ENCODE measurements around the gene NR2F6.
A peak's percentile ranks its signal among the peaks of the same experiment; 100 is the strongest.
"Not testable (repeated sequence)": the region's sequence is repeated elsewhere in the genome, so short reads cannot be mapped to it uniquely, and the experiment has no call there.

NR2F6 gene

DNA sequence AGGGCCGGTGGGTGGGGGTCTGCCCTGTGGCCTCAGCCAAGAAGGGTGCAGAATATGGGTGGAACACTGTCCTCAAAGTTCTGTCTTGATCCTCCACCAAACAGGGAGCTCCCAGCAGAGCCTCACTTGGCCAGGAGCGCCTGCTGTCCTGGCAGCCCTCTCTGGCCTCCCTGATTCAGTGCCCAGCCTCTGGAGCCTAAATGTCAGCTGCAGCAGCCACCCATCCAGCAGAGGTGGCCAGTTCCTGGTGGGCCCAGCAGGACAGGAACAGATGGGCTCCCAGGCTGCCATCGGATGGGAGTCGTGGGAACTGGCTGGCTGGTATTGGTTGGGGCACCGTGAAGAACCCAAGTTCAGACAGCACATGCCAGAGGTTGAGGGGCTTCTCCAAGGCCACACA, 32.4 kb downstream of the NR2F6 start:
- no peak for DNase-seq (ENCODE audit: low read depth in 2 of 3, low spot score in 1 of 3)

DNA sequence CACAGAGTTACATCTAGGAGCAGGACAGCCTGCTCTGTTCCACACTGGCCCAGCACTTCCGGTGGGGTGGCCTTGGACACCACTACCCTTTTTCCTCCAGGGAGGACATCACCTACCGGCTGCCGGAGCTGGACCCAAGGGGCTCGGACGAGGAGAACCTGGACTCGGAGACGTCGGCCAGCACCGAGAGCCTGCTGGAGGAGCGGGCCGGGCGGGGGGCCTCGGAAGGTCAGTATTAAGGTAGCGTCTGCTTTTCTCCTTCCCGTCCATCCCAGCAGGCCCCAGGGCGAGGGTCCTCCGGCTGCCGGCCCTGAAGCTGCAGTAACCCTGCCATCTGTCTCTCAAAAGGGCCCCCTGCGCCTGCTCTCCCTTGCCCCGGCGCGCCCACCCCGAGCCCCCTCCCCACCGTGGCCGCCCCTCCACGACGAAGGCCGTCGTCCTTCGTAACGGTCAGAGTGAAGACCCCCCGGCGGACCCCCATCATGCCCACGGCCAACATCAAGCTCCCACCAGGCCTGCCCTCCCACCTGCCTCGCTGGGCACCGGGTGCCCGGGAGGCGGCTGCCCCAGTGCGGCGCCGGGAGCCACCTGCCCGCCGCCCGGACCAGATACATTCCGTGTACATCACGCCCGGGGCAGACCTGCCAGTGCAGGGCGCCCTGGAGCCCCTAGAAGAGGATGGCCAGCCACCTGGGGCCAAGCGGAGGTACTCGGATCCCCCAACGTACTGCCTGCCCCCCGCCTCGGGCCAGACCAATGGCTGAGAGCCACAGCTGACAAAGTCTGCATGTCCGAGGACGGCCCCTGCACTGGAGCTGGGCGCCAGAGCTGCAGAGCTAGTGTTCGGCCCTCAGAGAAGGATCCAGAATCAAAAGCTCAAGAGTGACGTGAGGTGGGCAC, 33.9 kb downstream of the NR2F6 start:
- DNase-seq (ENCODE audit: low read depth in 2 of 3, low spot score in 1 of 3), result no peak

DNA sequence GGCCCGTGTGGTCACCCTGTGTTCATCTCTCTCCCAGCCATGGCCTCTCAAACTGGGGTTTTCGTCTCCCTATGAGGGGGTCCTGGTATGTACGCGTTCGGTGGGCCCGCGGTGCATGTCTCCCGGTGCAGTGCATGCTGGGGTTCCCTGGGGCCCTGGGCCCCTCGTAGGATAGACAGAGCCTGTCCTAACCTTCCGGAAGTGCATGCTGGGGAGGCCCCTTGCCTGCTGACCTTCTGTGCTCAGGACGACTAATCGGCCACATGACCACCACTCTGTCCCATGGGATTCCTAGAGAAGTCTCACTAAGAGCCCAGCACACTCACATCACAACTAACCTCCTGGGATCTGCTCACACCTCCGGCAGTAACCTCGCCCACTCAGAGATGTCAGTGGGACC, 35.4 kb downstream of the NR2F6 start:
- no peak for DNase-seq (ENCODE audit: low read depth in 2 of 3, low spot score in 1 of 3)

DNA sequence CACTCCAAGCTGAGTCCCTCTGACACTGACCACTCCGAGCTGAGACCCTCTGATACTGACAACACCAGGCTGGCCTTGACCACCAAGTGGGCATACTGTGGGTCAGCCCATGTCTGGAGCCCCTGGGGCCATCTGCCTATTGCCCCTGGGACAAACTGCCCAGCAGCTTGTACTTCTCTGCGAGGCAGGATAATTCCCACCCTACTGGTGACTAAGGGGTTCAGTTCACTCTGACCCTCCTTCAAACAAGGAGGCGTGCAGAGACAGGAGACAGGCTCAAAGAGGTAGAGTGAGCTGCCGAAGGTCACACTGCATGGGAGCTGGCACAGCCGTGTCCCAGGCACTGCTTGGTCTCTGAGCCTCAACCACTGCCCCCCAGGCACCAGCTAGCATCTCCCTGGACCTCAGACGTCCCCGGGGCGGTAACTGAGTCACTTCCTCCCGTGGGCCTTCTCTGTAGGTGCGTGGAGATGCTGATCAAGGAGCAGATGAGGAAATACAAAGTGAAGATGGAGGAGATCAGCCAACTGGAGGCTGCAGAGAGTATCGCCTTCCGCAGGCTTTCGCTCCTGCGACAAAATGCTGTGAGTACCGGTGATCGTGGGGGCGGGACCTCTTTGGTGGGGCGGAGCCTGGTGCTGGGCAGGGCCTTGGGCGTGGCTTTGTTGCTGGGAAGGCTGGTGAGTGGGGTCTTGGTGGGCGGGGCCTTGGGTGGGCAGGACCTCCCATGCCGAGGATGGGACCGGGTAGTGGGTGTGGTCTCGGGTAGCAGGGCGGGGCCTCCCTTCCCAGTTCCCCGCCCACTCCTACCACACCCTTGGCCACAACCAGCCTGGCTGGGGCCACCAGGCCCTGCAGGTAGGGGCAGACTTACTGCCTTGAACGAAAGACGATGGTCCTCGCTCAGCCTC, 36.3 kb downstream of the NR2F6 start:
- peak; percentile 41 to 52 (median 43) for DNase-seq (ENCODE audit: low read depth in 2 of 3, low spot score in 1 of 3)

DNA sequence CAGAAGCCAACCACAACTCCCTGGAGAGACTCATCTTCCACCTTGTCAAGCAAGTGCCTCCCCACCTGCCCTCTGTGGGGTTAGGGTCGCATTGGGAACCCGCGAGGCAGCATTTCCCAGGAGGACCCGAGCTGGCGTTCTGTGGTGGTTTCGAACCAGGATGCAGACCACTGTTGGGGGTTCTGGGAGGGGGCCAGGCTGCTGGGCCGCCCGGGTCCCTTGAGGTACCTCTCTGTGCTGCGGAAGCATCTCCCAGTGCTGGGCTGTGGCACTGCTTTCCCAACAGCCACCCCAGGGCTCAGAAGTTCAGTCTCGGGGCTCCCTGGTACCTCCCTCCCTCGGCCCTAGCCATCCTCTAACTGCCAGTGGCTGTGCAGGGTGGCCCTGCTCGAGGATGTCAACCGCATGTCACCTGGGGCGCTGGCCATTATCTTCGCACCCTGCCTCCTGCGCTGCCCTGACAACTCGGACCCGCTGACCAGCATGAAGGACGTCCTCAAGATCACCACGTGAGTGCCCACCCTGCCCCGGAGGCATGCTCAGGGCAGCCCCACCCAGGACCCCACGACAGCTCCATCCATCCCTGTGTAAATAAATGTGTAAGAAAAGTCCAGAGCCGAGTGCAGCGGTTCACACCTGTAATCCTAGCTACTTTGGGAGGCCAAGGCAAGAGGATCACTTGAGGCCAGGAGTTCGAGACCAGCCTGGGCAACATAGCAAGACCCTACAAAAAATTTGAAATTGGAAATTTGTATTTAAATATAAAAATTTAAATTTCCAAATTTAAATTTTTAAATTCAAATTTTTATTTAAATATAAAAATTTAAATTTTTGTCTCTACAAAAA, 38.8 kb downstream of the NR2F6 start:
- DNase-seq (ENCODE audit: low read depth in 2 of 3, low spot score in 1 of 3), result no peak

DNA sequence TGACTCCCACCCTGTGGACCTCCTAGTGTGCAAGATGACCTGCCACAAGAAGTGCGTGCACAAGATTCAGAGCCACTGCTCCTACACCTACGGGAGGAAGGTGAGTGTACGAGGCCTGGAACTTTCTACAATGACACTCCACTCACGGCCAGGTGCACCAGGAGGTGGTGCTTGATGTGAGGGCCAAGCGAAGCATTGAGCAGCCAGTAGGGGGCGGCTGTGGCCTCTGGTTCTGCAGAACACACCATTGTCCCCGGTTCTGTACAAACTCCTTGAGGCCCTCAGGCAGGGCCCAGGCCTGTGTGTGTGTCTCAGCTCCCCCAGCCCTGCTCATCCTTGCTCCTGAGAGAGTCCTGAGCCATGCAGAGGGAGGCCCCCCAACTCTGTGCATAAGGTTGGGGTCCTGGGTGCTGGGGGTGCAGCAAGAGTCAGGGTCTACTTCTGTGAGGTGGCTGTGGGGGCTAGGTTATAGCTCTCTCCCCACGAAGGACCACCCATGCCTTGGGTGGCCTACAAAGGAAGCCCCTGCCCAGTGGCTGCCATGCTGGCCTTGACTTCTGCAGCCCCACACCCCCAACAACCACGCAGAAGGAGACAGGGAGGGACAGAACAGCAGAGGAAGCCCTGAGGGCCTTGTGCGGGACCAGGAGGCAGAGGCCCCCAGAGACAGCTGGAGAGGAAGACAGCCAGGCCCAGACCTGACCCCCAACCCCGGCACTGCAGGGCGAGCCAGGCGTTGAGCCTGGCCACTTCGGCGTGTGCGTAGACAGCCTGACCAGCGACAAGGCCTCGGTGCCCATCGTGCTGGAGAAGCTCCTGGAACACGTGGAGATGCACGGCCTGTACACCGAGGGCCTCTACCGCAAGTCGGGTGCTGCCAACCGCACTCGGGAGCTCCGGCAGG, 40.2 kb downstream of the NR2F6 start:
- peak; percentile 30 to 38 (median 37) for DNase-seq (ENCODE audit: low read depth in 2 of 3, low spot score in 1 of 3)

DNA sequence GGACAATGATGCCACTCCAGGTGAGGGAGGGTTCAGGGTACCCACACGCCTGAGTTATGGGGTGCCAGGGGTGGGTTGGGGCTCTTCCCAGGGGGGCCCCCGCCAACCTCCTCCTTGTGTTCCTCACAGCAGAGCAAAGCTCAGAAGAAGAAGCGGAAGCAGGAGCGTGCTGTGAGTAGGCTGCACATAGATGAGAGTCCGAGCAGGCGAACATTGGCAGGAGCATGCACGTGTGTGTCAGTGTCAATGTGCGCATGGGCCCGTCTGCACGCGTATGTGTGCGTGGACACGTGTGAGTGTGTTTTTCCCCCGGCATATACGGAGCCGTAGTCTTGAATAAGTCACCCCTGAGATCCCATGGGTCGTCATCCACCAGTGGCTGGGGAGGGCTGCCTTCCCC, 43.0 kb downstream of the NR2F6 start:
- no peak for DNase-seq (ENCODE audit: low read depth in 2 of 3, low spot score in 1 of 3)

DNA sequence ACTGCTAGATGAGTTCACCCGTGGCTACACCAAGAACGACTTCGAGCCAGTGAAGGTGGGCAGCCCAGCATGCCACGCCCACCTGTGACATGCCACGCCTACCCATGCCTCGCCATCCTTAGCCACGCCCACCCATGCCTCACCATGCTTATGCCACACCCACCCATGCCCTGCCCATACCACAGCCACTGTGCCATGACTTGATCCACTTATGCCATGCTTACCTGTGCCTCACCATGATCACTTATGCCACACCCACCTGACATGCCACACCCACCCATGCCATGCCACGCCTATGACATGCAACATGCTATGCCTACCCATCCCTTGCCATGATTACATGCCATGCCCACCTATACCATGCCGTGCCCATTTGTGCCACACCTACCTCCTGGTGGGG, 43.5 kb downstream of the NR2F6 start:
- no peak for DNase-seq (ENCODE audit: low read depth in 2 of 3, low spot score in 1 of 3)

DNA sequence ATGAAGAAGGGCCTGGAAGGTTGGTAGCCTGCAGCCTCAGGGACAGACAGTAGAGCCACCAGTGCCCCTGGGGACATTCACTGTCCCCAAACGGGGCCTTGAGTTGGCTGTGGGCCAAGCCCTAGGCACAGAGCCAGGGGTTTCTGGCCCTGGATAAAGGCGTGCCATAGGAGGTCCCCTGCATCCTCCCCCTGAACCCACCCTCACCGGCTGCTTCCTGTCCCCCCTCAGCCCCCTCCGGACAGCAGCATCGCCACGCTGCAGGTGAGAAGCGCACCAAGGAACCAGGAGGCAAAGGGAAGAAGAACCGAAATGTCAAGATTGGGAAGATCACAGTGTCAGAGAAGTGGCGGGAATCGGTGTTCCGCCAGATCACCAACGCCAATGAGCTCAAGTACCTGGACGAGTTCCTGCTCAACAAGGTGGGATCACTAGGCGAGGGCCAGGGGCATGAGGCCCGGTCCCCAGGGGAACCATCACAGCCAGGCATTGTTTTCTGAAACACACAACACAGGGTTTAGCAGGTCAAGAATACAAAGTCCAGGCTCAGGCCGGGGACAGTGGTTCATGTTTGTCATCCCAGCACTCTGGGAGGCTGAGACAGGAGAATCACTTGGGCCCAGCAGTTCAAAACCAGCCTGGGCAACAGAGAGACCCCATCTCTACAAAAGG, 45.2 kb downstream of the NR2F6 start:
- no peak for DNase-seq (ENCODE audit: low read depth in 2 of 3, low spot score in 1 of 3)

DNA sequence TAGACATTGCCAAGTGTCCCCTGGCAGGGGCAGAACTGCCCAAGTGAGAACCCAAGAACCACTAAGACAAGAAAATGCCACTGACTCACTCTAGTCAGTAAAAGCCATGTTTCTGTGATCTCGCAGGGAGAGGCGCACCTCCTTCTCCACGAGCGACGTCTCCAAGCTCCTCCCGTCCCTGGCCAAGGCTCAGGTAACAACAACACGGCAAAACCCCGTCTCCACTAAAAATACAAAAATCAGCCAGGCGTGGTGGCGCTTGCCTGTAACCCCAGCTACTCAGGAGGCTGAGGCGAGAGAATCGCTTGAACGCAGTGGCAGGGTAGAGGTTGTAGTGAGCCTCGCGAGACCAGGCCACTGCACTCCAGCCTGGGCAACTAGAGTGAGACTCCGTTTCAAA, 48.1 kb downstream of the NR2F6 start:
- no peak for DNase-seq (ENCODE audit: low read depth in 2 of 3, low spot score in 1 of 3)

DNA sequence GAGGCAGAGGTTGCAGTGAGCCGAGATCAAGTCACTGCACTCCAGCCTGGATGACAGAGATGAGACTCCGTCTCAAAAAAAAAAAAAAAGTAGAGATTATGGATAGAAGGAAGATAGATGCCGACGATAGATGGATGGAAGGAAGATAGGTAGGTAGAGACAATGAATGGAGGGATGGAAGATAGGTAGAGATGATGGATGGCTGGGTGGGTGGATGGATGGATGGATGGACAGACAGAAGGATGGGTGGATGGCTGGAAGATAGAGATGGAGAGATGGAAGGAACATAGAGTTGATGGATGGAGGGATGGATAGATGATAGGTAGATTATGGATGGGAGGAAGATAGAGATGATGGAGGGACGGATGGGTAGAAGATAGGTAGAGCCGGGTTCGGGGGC, 49.1 kb downstream of the NR2F6 start:
- no peak for DNase-seq (ENCODE audit: low read depth in 2 of 3, low spot score in 1 of 3)

DNA sequence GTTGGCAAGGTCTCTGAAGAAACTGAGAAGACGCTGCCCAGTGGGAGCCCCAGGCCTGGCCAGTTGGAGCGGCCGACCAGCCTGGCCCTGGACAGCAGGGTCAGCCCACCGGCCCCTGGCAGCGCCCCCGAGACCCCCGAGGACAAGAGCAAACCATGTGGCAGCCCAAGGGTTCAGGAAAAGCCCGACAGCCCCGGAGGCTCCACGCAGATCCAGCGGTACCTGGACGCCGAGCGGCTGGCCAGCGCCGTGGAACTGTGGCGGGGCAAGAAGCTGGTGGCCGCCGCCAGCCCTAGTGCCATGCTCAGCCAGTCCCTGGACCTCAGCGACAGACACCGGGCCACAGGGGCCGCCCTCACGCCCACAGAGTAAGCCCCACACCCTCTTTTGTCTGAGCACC, 50.6 kb downstream of the NR2F6 start:
- no peak for DNase-seq (ENCODE audit: low read depth in 2 of 3, low spot score in 1 of 3)

DNA sequence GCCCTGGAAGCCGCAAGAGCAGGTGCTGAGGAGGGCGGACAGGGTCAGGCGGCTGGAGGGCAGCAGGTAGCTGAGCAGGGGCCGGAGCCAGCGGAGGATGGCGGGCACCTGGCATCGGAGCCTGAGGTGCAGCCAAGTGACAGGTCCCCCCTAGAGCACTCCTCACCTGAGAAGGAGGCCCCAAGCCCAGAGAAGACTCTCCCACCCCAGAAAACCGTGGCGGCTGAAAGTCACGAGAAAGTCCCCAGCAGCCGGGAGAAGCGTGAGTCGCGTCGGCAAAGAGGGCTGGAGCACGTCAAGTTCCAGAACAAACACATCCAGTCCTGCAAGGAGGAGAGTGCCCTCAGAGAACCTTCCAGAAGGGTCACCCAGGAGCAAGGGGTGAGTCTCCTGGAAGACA, 51.1 kb downstream of the NR2F6 start:
- DNase-seq (ENCODE audit: low read depth in 2 of 3, low spot score in 1 of 3), result no peak

DNA sequence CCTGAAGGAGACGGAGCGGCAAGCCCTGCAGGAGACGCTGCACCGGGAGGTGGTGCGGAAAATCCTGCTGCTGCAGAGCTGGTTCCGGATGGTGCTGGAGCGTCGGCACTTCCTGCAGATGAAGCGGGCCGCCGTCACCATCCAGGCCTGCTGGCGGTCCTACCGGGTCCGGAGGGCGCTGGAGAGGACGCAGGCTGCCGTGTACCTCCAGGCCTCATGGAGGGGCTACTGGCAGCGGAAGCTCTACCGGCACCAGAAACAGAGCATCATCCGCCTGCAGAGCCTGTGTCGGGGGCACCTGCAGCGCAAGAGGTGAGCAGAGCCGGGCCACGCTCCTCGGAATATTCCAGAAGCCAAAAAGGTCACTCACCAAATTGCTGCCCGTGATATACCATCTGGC, 53.0 kb downstream of the NR2F6 start:
- DNase-seq (ENCODE audit: low read depth in 2 of 3, low spot score in 1 of 3), result no peak

DNA sequence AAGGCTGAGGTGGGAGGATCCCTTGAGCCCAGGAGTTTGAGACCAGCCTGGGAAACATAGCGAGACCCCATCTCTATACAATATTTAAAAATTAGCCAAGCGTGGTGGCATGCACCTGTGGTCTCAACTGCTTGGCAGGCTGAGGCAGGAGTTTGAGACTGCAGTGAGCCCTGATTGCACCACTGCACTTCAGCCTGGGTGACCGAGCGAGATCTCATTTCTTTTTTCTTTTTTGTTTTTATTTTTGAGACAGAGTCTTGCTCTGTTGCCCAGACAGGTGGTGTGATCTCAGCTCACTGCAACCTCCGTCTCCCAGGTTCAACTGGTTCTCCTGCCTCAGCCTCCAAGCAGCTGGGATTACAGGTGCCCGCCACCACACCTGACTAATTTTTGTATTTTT, 54.0 kb downstream of the NR2F6 start:
- not testable (repeated sequence) for DNase-seq (ENCODE audit: low read depth in 2 of 3, low spot score in 1 of 3)

DNA sequence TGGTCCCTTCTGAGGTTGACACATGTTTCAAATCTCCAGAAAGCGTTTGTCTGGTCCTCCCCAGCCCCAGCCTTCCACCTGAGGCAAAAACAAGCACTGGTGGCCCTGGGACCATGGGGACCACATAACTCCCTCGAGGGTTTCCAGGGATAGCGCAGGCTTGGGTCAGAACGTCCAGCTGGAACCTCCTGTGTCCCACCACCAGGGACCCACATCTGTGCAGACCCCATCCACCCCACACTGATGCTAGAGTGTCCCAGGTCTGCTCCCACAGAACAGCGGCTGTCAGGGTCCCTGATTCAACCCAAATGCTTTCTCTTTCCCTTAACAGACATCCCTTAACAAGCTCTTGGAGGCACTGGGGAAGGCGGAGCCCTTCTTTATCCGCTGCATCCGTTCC, 60.1 kb downstream of the NR2F6 start:
- DNase-seq (ENCODE audit: low read depth in 2 of 3, low spot score in 1 of 3), result no peak

DNA sequence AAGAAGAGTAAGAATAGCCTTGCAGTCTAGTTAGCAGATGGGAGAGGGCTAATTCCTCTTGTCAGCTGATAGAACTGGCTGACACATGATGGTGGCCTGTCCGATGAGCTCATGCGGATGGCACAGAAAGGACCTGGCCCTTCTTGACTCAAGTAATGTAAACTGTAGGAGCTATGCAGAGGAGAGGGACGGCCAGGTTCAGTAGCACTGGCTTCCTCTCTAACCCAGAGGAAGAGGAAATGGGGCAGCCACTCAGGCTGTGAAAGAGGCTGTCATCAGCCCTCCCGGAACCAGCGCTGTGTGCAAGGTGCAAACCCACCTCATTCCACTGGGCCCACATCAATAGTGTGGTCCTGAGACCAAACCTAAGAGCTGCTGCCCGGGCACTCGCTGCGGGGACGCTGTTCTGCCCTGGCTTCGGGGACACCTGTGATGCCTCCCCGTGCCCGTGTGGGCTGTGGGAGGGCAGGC, 61.3 kb downstream of the NR2F6 start:
- DNase-seq (ENCODE audit: low read depth in 2 of 3, low spot score in 1 of 3), result no peak

DNA sequence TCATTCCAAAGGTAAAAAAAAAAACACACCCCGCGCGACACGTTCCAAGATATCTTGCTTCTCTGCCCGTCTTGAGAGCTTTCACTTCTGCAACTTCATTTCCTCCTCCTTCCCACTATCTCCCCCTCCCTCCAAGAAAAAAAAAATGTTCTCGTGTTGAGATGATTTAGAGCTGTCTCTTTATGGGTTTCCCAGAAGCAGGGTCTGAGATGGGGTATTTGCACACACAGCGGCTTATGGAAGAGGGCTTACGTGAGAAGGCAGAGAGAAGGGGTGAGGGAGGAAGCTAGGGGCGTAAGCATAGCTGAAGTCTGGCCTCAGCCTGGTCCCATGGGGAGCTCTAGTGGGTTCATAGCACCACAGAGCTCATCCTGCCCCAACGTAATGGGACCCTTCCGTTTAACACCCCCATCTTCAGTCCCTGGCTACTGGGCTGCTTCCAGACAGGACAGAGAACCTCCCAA, 61.8 kb downstream of the NR2F6 start:
- DNase-seq (ENCODE audit: low read depth in 2 of 3, low spot score in 1 of 3), result no peak

DNA sequence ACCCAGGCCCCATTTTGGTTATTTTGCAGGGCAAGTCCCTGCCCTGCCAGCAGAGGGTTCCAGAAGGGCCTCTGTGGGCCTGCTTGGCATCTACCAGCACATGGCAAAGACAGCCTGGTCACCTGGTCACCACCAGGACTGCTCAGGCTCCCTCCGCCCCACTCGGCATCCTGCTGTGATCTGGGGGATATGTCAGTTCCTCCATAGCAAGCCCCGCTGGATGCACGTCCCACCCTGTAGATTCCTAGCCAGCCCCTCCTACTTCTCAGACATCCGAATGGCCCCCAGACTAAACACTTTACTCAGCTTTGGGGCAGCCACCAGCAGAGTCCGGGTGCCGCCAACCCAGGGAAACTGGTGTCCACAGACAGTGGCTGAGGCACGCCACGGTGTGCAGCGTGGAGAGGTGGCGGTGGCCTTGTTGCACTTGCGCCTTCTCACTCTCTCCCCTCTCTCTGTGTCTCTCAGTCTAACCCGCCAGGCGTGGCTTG, 62.4 kb downstream of the NR2F6 start:
- peak in 1 of 3 donors; percentile 20 for DNase-seq (ENCODE audit: low read depth in 2 of 3, low spot score in 1 of 3)
